ENCODE data around the gene RIPPLY1.

DNA sequence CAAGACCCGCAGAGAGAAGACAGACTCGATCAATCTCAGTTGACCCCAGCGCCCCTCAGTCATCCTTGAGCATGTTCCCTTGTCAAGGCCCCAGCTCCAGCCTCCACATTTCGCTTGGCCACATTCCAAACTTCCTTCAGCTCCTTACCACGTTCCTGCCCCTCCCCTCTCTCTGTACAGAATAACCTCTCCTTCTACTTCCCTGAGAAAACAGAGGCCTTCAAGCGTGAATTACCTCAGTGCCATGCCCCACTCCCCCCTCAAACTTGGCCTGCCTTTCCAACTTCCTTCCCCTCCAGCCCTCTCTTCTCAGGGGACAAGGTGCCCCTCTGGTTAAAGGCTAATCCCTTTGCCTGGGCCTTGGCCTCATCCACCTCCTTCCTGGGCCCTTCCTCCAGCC lies 3.2 kb upstream of the RIPPLY1 start:
- no peak for TF ChIP-seq MYC (IDR thresholded peaks at IDR 0.05; ENCODE audit: low read depth, low read length)
- TF ChIP-seq, protein P1, sequence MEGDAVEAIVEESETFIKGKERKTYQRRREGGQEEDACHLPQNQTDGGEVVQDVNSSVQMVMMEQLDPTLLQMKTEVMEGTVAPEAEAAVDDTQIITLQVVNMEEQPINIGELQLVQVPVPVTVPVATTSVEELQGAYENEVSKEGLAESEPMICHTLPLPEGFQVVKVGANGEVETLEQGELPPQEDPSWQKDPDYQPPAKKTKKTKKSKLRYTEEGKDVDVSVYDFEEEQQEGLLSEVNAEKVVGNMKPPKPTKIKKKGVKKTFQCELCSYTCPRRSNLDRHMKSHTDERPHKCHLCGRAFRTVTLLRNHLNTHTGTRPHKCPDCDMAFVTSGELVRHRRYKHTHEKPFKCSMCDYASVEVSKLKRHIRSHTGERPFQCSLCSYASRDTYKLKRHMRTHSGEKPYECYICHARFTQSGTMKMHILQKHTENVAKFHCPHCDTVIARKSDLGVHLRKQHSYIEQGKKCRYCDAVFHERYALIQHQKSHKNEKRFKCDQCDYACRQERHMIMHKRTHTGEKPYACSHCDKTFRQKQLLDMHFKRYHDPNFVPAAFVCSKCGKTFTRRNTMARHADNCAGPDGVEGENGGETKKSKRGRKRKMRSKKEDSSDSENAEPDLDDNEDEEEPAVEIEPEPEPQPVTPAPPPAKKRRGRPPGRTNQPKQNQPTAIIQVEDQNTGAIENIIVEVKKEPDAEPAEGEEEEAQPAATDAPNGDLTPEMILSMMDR (IDR thresholded peaks at IDR 0.05; ENCODE audit: low read depth, low read length): no peak
- no peak for TF ChIP-seq POLR2A (IDR thresholded peaks at IDR 0.05; ENCODE audit: extremely low read depth, insufficient read length)
- TF ChIP-seq, protein P2, sequence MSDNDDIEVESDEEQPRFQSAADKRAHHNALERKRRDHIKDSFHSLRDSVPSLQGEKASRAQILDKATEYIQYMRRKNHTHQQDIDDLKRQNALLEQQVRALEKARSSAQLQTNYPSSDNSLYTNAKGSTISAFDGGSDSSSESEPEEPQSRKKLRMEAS (IDR thresholded peaks at IDR 0.05; ENCODE audit: low read depth, low read length): no peak

Measured in NB4 (cell line).